H9 (cell line): ENCODE results near the gene MSI2. TPM values are rescaled to one million over a fixed set of nuclear protein-coding genes. Genes with fewer than 3 reads are reported as not detected.

Experiments used
- DNase-seq: peaks from one replicate; pipeline ENCODE4 v3.0.0-alpha.2; 2017
- H2AFZ ChIP-seq: one replicate; pipeline ENCODE4 v1.6.1; 2013; ENCODE audit warnings: mild to moderate bottlenecking, low read length, control low read depth, moderate library complexity
- H2AK5ac ChIP-seq: 2 replicates; pipeline ENCODE4 v1.6.1; 2013; ENCODE audit warnings: low read length, control low read depth, mixed read lengths; ENCODE audit not compliant: insufficient read length
- H2BK120ac ChIP-seq: one replicate; pipeline ENCODE4 v1.6.1; 2013; ENCODE audit warnings: low read depth, mild to moderate bottlenecking, low read length, control low read depth, inconsistent platforms; ENCODE audit not compliant: poor library complexity, severe bottlenecking
- H2BK12ac ChIP-seq: 2 replicates; pipeline ENCODE4 v1.6.1; 2013; ENCODE audit warnings: low read length, control low read depth, mixed read lengths, low read depth; ENCODE audit not compliant: insufficient read length
- H2BK15ac ChIP-seq: 2 replicates; pipeline ENCODE4 v1.6.1; 2013; ENCODE audit warnings: low read depth, low read length, control low read depth
- H2BK20ac ChIP-seq: one replicate; pipeline ENCODE4 v1.6.1; 2013; ENCODE audit warnings: low read depth, mild to moderate bottlenecking, low read length, control low read depth, inconsistent platforms; ENCODE audit not compliant: poor library complexity, severe bottlenecking
- H2BK5ac ChIP-seq: 2 replicates; pipeline ENCODE4 v1.6.1; 2013; ENCODE audit warnings: low read length, control low read depth, mixed read lengths; ENCODE audit not compliant: insufficient read length
- H3K14ac ChIP-seq: 2 replicates; pipeline ENCODE4 v1.6.1; 2013; ENCODE audit warnings: low read length, control low read depth; ENCODE audit not compliant: insufficient read depth
- H3K18ac ChIP-seq: 2 replicates; pipeline ENCODE4 v1.6.1; 2013; ENCODE audit warnings: low read depth, mild to moderate bottlenecking, mixed read lengths, low read length, control low read depth; ENCODE audit not compliant: insufficient read length
- H3K23ac ChIP-seq: 2 replicates; pipeline ENCODE4 v1.6.1; 2013; ENCODE audit warnings: low read length, control low read depth, mixed read lengths, low read depth; ENCODE audit not compliant: insufficient read length
- H3K23me2 ChIP-seq: 2 replicates; pipeline ENCODE4 v1.6.1; 2013; ENCODE audit warnings: low read depth, mild to moderate bottlenecking, mixed read lengths, low read length, control low read depth; ENCODE audit not compliant: insufficient read length, poor library complexity, severe bottlenecking
- H3K27ac ChIP-seq: 2 replicates; pipeline ENCODE4 v1.5.1; 2013; ENCODE audit warnings: low read length, control low read depth, mixed read lengths, low read depth; ENCODE audit not compliant: insufficient read length
- H3K27me3 ChIP-seq: 2 replicates; pipeline ENCODE4 v1.6.1; 2013; ENCODE audit warnings: low read length, control low read depth, inconsistent platforms; ENCODE audit not compliant: insufficient read depth
- H3K4ac ChIP-seq: 2 replicates; pipeline ENCODE4 v1.6.1; 2013; ENCODE audit warnings: low read depth, mild to moderate bottlenecking, control low read depth, inconsistent platforms, low read length, moderate library complexity
- H3K4me1 ChIP-seq: 2 replicates; pipeline ENCODE4 v1.6.1; 2013; ENCODE audit warnings: low read length, control low read depth, inconsistent platforms; ENCODE audit not compliant: insufficient read depth
- H3K4me2 ChIP-seq: 2 replicates; pipeline ENCODE4 v1.6.1; 2013; ENCODE audit warnings: low read length, control low read depth, mixed read lengths; ENCODE audit not compliant: insufficient read length, insufficient read depth
- H3K56ac ChIP-seq: 2 replicates; pipeline ENCODE4 v1.6.1; 2013; ENCODE audit warnings: low read depth, mild to moderate bottlenecking, mixed read lengths, low read length, control low read depth; ENCODE audit not compliant: insufficient read length
- H3K79me1 ChIP-seq: 2 replicates; pipeline ENCODE4 v1.6.1; 2013; ENCODE audit warnings: low read depth, mild to moderate bottlenecking, moderate library complexity, low read length, control low read depth, inconsistent platforms; ENCODE audit not compliant: insufficient read depth, poor library complexity, severe bottlenecking
- H3K79me2 ChIP-seq: 2 replicates; pipeline ENCODE4 v1.6.1; 2013; ENCODE audit warnings: low read length, control low read depth, inconsistent platforms; ENCODE audit not compliant: insufficient read depth
- H3K9ac ChIP-seq: 2 replicates; pipeline ENCODE4 v1.6.1; 2013; ENCODE audit warnings: low read length, control low read depth, mixed read lengths; ENCODE audit not compliant: insufficient read length; ENCODE audit errors: extremely low read depth
- H3K9me3 ChIP-seq: one replicate; pipeline ENCODE4 v1.6.1; 2013; ENCODE audit warnings: low read depth, low read length, inconsistent platforms; ENCODE audit not compliant: control insufficient read depth
- H3T11ph ChIP-seq: one replicate; pipeline ENCODE4 v1.6.1; 2013; ENCODE audit warnings: mild to moderate bottlenecking, low read length, control low read depth, inconsistent platforms
- H4K20me1 ChIP-seq: one replicate; pipeline ENCODE4 v1.6.1; 2013; ENCODE audit not compliant: control insufficient read depth, insufficient read length, insufficient read depth
- H4K5ac ChIP-seq: 2 replicates; pipeline ENCODE4 v1.6.1; 2013; ENCODE audit warnings: low read depth, mild to moderate bottlenecking, mixed read lengths, low read length, control low read depth; ENCODE audit not compliant: insufficient read length
- H4K8ac ChIP-seq: replicated peaks from 2 replicates; pipeline ENCODE4 v1.6.1; 2013; ENCODE audit warnings: low read length, control low read depth, mixed read lengths, low read depth; ENCODE audit not compliant: insufficient read length
- H4K91ac ChIP-seq: 2 replicates; pipeline ENCODE4 v1.6.1; 2013; ENCODE audit warnings: low read depth, mild to moderate bottlenecking, moderate library complexity, mixed read lengths, low read length, control low read depth; ENCODE audit not compliant: insufficient read length
- H3K27ac Mint-ChIP-seq, 3 experiments: 2 replicates in 2 of 3; 3 replicates in 1 of 3; pipeline ENCODE4 v1.8.0; 2020 to 2021; ENCODE audit warnings: mixed read lengths in 3 of 3, mild to moderate bottlenecking in 1 of 3, moderate library complexity in 1 of 3
- H3K27me3 Mint-ChIP-seq: 2 replicates; pipeline ENCODE4 v1.8.0; 2021; ENCODE audit warnings: low read depth, mild to moderate bottlenecking, moderate library complexity, mixed read lengths
- H3K36me3 Mint-ChIP-seq, 3 experiments: 2 replicates in 2 of 3; 3 replicates in 1 of 3; pipeline ENCODE4 v1.8.0; 2020 to 2021; ENCODE audit warnings: low read depth in 3 of 3, mixed read lengths in 3 of 3; ENCODE audit not compliant: insufficient read depth in 1 of 3
- H3K4me1 Mint-ChIP-seq, 2 experiments: 2 replicates each; pipeline ENCODE4 v1.8.0; 2020; ENCODE audit warnings: mixed read lengths in 2 of 2
- H3K4me3 Mint-ChIP-seq, 2 experiments: 2 replicates in 1 of 2; 3 replicates in 1 of 2; pipeline ENCODE4 v1.8.0; 2020 to 2021; ENCODE audit warnings: mild to moderate bottlenecking in 2 of 2, mixed read lengths in 2 of 2, moderate library complexity in 1 of 2
- H3K9me3 Mint-ChIP-seq, 2 experiments: 2 replicates in 1 of 2; 3 replicates in 1 of 2; pipeline ENCODE4 v1.8.0; 2020; ENCODE audit warnings: mild to moderate bottlenecking in 2 of 2, mixed read lengths in 2 of 2, moderate library complexity in 1 of 2
- WGBS: extraction: QIAGEN DNeasy Blood & Tissue Kit; methylation state at CpG from one replicate; pipeline ENCODE4 v1.1.7; 2013; ENCODE audit warnings: missing lambda C conversion rate, low lambda C conversion rate, mixed read lengths; ENCODE audit not compliant: insufficient read length; ENCODE audit errors: extremely low coverage; 5-methylcytosine and 5-hydroxymethylcytosine counted together
- total RNA-seq: library from RNA; stranded (reverse); gene quantifications from 2 replicates; pipeline ENCODE4 v1.2.1, GENCODE V29; 2021
- TF ChIP-seq, protein P1 (sequence below): fragments of 200-600 bp; sonication (generic); conservative IDR thresholded peaks from 3 replicates; pipeline ENCODE4 v1.8.0; 2021; ENCODE audit warnings: antibody characterized with exemption, mild to moderate bottlenecking

The MSI2 gene
- total RNA-seq, 1 experiment from 2014 or later, result 98.5 TPM

DNA sequence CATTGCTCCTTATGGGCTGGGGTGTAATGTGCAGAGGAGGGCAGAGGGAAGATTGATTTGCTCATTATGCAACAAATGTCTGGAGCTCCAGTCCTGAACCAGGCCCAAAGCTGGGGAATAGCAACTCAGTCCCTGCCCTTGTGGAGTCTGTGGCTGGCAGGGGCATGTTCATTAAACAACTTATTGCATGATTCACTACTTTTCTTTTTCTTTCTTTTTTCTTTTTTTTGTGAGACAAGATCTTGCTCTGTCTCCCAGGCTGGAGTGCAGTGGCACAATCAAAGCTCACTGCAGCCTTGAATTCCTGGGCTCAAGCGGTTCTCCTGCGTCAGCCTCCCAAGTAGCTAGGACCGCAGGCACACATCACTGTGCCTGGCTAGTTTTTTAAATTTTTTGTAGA lies 23.1 kb downstream of the MSI2 start:
- H3K14ac ChIP-seq, result no peak overlapping the region
- Mint-ChIP-seq H3K36me3 (peaks cover 7 to 45% (median 30%) of the 10 kb centered on the region in 3 experiments; a peak in 6 of 7 replicates), H3K27ac (no peak overlapping the region), H3K4me1 (peaks cover 30 to 61% of the 10 kb centered on the region in 2 experiments), H3K9me3 (no peaks in the 10 kb centered on the region), H3K27me3 (no peaks in the 10 kb centered on the region), H3K4me3 (no peak overlapping the region)
- H3K4me2 ChIP-seq, result no peak overlapping the region
- no peak overlapping the region for H4K8ac ChIP-seq
- H3K18ac ChIP-seq, result no peak overlapping the region
- H3K23me2 ChIP-seq, result no peaks in the 10 kb centered on the region
- no peaks in the 10 kb centered on the region for H3K79me2 ChIP-seq
- H4K20me1 ChIP-seq, result no peaks in the 10 kb centered on the region
- no peak overlapping the region for H2BK15ac ChIP-seq
- DNase-seq, result no peak
- no peak overlapping the region for H2AK5ac ChIP-seq
- H2AFZ ChIP-seq, result no peak overlapping the region
- H2BK120ac ChIP-seq, result no peak overlapping the region
- WGBS, result no CpG with 5 or more reads among the region's 3 CpGs
- H3K79me1 ChIP-seq, result peaks cover 4% of the 10 kb centered on the region
- H3K4ac ChIP-seq, result no peak overlapping the region
- no peaks in the 10 kb centered on the region for H3K9me3 ChIP-seq
- H3K4me1 ChIP-seq, result no peaks in the 10 kb centered on the region
- H4K91ac ChIP-seq, result no peak overlapping the region
- no peak overlapping the region for H3K23ac ChIP-seq
- no peak overlapping the region for H3K27ac ChIP-seq
- no peak overlapping the region for H2BK20ac ChIP-seq
- H2BK12ac ChIP-seq, result no peak overlapping the region
- no peak overlapping the region for H2BK5ac ChIP-seq
- H3T11ph ChIP-seq, result no peak overlapping the region
- no peak overlapping the region for H3K9ac ChIP-seq
- H3K27me3 ChIP-seq, result no peaks in the 10 kb centered on the region
- no peak overlapping the region for H4K5ac ChIP-seq
- no peak overlapping the region for H3K56ac ChIP-seq
- TF ChIP-seq, protein P1, sequence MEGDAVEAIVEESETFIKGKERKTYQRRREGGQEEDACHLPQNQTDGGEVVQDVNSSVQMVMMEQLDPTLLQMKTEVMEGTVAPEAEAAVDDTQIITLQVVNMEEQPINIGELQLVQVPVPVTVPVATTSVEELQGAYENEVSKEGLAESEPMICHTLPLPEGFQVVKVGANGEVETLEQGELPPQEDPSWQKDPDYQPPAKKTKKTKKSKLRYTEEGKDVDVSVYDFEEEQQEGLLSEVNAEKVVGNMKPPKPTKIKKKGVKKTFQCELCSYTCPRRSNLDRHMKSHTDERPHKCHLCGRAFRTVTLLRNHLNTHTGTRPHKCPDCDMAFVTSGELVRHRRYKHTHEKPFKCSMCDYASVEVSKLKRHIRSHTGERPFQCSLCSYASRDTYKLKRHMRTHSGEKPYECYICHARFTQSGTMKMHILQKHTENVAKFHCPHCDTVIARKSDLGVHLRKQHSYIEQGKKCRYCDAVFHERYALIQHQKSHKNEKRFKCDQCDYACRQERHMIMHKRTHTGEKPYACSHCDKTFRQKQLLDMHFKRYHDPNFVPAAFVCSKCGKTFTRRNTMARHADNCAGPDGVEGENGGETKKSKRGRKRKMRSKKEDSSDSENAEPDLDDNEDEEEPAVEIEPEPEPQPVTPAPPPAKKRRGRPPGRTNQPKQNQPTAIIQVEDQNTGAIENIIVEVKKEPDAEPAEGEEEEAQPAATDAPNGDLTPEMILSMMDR, result no peak
